Mononuclear cell (primary cell): Measurements from ENCODE around the gene USP10. TPM values are rescaled to one million over a fixed set of nuclear protein-coding genes. Genes with fewer than 3 reads are reported as not detected.
A peak's percentile ranks its signal among the peaks of the same experiment; 100 is the strongest.

Experiments used
- H3K27me3 ChIP-seq: 2 replicates; pipeline ENCODE4 v1.6.0; 2011; ENCODE audit warnings: low read length, control low read depth; ENCODE audit not compliant: insufficient read depth
- H3K4me1 ChIP-seq: 2 replicates; pipeline ENCODE4 v1.5.1; 2011; ENCODE audit warnings: mild to moderate bottlenecking, low read length, control low read depth; ENCODE audit not compliant: insufficient read depth
- H3K4me3 ChIP-seq: 2 replicates; pipeline ENCODE4 v1.5.1; 2011; ENCODE audit warnings: mild to moderate bottlenecking, low read length, moderate library complexity
- H3K9me3 ChIP-seq: 2 replicates; pipeline ENCODE4 v1.5.1; 2011; ENCODE audit warnings: low read depth, mild to moderate bottlenecking, control low read depth, low read length
- total RNA-seq: library from RNA; depleted of rRNA; stranded (reverse); fragments of >200 nt; gene quantifications from one replicate; pipeline ENCODE4 v1.2.3, GENCODE V29; 2012

Gene USP10
- total RNA-seq, 1 donor: 141 TPM

GRCh38 chr16:84816023-84816422 lies 116.2 kb downstream of the USP10 start:
- Histone ChIP-seq H3K4me1 (peaks cover 40% of the 10 kb centered on the region), H3K27me3 (no peaks in the 10 kb centered on the region), H3K4me3 (no peak overlapping the region), H3K9me3 (no peaks in the 10 kb centered on the region)

GRCh38 chr16:84816485-84816884 lies 116.7 kb downstream of the USP10 start:
- no peak overlapping the region for H3K4me3 ChIP-seq
- H3K9me3 ChIP-seq: no peaks in the 10 kb centered on the region
- H3K27me3 ChIP-seq: no peaks in the 10 kb centered on the region
- H3K4me1 ChIP-seq: peaks cover 40% of the 10 kb centered on the region

- Histone ChIP-seq H3K9me3 (no peaks in the 10 kb centered on the region), H3K4me1 (peaks cover 40% of the 10 kb centered on the region)
These were observed 117.4 kb downstream of the USP10 start for GRCh38 chr16:84817206-84817605.

GRCh38 chr16:84817613-84818012 lies 117.8 kb downstream of the USP10 start:
- no peaks in the 10 kb centered on the region for H3K9me3 ChIP-seq
- no peaks in the 10 kb centered on the region for H3K27me3 ChIP-seq
- H3K4me1 ChIP-seq: peaks cover 40% of the 10 kb centered on the region
- no peak overlapping the region for H3K4me3 ChIP-seq

More at GRCh38 chr16:84817206-84817605, 117.4 kb downstream of the USP10 start:
- H3K4me3 ChIP-seq: no peak overlapping the region
- H3K27me3 ChIP-seq: no peaks in the 10 kb centered on the region

GRCh38 chr16:84818133-84818532 lies 118.3 kb downstream of the USP10 start:
- Histone ChIP-seq H3K4me1 (peaks cover 44% of the 10 kb centered on the region), H3K27me3 (no peaks in the 10 kb centered on the region), H3K9me3 (no peaks in the 10 kb centered on the region)

GRCh38 chr16:84818989-84819643 lies 119.3 kb downstream of the USP10 start:
- Histone ChIP-seq H3K9me3 (no peaks in the 10 kb centered on the region), H3K4me1 (peaks cover 54% of the 10 kb centered on the region), H3K27me3 (no peaks in the 10 kb centered on the region), H3K4me3 (no peak overlapping the region)

More at GRCh38 chr16:84818133-84818532, 118.3 kb downstream of the USP10 start:
- no peak overlapping the region for H3K4me3 ChIP-seq

GRCh38 chr16:84819644-84820304 lies 120.0 kb downstream of the USP10 start, which contains the start of gene CRISPLD2:
Gene CRISPLD2 (plus strand): TSS chr16:84819985. CDS start chr16:84838496, 18,511 bp downstream.
- peak within 1 kb of the TSS; percentile 37 for H3K4me3 ChIP-seq
- H3K4me1 ChIP-seq: peaks cover 61% of the 10 kb centered on the region
- no peaks in the 10 kb centered on the region for H3K27me3 ChIP-seq
- H3K9me3 ChIP-seq: no peaks in the 10 kb centered on the region

GRCh38 chr16:84820305-84820684 lies 120.5 kb downstream of the USP10 start:
- no peaks in the 10 kb centered on the region for H3K9me3 ChIP-seq
- H3K4me1 ChIP-seq: peaks cover 60% of the 10 kb centered on the region
- peak overlapping the region; percentile 37 for H3K4me3 ChIP-seq
- no peaks in the 10 kb centered on the region for H3K27me3 ChIP-seq

GRCh38 chr16:84820771-84821170 lies 121.0 kb downstream of the USP10 start:
- peak overlapping the region; percentile 37 for H3K4me3 ChIP-seq
- H3K4me1 ChIP-seq: peaks cover 60% of the 10 kb centered on the region
- H3K27me3 ChIP-seq: no peaks in the 10 kb centered on the region
- no peaks in the 10 kb centered on the region for H3K9me3 ChIP-seq

- Histone ChIP-seq H3K4me3 (no peak overlapping the region), H3K27me3 (no peaks in the 10 kb centered on the region), H3K9me3 (no peaks in the 10 kb centered on the region), H3K4me1 (peaks cover 63% of the 10 kb centered on the region)
These were observed 121.4 kb downstream of the USP10 start for GRCh38 chr16:84821179-84821578.

- no peaks in the 10 kb centered on the region for H3K9me3 ChIP-seq
- H3K27me3 ChIP-seq: no peaks in the 10 kb centered on the region
- H3K4me3 ChIP-seq: no peak overlapping the region
- peaks cover 70% of the 10 kb centered on the region for H3K4me1 ChIP-seq
These were observed 122.2 kb downstream of the USP10 start for GRCh38 chr16:84821728-84822689.

GRCh38 chr16:84822990-84823389 lies 123.2 kb downstream of the USP10 start:
- Histone ChIP-seq H3K4me1 (peaks cover 80% of the 10 kb centered on the region), H3K9me3 (no peaks in the 10 kb centered on the region), H3K27me3 (no peaks in the 10 kb centered on the region), H3K4me3 (no peak overlapping the region)

- H3K9me3 ChIP-seq: no peaks in the 10 kb centered on the region
- peaks cover 81% of the 10 kb centered on the region for H3K4me1 ChIP-seq
- H3K27me3 ChIP-seq: no peaks in the 10 kb centered on the region
- H3K4me3 ChIP-seq: no peak overlapping the region
These were observed 123.7 kb downstream of the USP10 start for GRCh38 chr16:84823484-84823883.

GRCh38 chr16:84823926-84824325 lies 124.1 kb downstream of the USP10 start:
- no peaks in the 10 kb centered on the region for H3K27me3 ChIP-seq
- H3K9me3 ChIP-seq: no peaks in the 10 kb centered on the region
- H3K4me3 ChIP-seq: no peak overlapping the region
- peaks cover 81% of the 10 kb centered on the region for H3K4me1 ChIP-seq
